ENCODE data around the gene ATXN1.

DNA sequence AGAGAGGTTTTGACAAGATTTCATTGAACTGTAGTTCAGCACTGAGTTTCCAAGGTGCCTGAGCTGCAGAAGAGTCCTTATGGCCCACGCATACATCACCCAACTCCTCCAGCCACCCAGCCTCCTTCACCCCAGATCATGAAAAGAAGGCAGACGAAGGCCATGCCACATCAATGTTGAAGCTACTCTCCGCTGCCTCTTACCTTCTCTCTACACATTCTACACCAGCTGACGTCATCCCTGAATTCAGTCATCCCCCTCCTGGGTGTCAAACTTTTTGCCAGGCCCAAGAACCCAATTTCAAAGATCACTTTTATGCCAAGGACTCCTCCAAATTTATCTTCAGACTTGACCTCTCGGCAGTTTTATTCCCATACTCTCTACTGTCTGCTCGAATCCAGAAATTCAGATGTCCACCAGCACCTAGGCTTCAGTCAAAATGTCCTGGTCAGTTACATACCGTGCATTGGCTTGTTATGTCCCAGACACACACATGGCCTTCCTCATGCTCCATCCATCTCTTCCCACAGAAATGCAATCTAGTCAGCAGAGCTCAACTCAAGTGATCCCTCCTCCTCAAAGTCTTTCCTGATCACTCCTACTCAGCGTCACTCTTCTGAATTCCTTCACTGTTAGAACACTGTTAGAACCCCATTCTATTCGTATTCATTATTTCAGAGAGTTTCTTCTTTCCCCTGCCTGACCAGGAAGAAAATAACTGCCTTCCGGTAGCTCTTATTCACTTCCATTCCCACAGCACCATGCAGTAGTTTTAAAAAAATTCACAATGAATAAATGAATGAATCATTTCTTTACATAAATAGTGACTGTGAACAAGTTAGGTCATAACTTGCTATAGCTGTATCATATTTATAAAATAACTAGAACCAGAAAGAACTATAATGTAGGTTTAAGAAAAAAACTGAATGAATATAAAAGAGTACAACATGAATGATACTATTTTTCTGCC is 11.5 kb downstream of the ATXN1 start:
- TF ChIP-seq BACH2 (CRISPR knock-in tag; IDR thresholded peaks at IDR 0.05; ENCODE audit: borderline replicate concordance) (no peak), RARB (CRISPR knock-in tag; IDR thresholded peaks at IDR 0.05) (no peak), ARNTL (CRISPR knock-in tag; IDR thresholded peaks at IDR 0.05; ENCODE audit: borderline replicate concordance, low read depth) (no peak), PPARA (CRISPR knock-in tag; IDR thresholded peaks at IDR 0.05; ENCODE audit: borderline replicate concordance) (no peak), SNAI2 (CRISPR knock-in tag; IDR thresholded peaks at IDR 0.05) (no peak), ZNF70 (CRISPR knock-in tag; IDR thresholded peaks at IDR 0.05) (no peak)
- TF ChIP-seq, protein P1, sequence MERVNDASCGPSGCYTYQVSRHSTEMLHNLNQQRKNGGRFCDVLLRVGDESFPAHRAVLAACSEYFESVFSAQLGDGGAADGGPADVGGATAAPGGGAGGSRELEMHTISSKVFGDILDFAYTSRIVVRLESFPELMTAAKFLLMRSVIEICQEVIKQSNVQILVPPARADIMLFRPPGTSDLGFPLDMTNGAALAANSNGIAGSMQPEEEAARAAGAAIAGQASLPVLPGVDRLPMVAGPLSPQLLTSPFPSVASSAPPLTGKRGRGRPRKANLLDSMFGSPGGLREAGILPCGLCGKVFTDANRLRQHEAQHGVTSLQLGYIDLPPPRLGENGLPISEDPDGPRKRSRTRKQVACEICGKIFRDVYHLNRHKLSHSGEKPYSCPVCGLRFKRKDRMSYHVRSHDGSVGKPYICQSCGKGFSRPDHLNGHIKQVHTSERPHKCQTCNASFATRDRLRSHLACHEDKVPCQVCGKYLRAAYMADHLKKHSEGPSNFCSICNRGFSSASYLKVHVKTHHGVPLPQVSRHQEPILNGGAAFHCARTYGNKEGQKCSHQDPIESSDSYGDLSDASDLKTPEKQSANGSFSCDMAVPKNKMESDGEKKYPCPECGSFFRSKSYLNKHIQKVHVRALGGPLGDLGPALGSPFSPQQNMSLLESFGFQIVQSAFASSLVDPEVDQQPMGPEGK (CRISPR knock-in tag; IDR thresholded peaks at IDR 0.05; ENCODE audit: borderline replicate concordance), result no peak
- TF ChIP-seq, protein P2, sequence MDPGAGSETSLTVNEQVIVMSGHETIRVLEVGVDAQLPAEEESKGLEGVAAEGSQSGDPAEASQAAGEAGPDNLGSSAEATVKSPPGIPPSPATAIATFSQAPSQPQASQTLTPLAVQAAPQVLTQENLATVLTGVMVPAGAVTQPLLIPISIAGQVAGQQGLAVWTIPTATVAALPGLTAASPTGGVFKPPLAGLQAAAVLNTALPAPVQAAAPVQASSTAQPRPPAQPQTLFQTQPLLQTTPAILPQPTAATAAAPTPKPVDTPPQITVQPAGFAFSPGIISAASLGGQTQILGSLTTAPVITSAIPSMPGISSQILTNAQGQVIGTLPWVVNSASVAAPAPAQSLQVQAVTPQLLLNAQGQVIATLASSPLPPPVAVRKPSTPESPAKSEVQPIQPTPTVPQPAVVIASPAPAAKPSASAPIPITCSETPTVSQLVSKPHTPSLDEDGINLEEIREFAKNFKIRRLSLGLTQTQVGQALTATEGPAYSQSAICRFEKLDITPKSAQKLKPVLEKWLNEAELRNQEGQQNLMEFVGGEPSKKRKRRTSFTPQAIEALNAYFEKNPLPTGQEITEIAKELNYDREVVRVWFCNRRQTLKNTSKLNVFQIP (CRISPR knock-in tag; IDR thresholded peaks at IDR 0.05; ENCODE audit: borderline replicate concordance, low read depth), result no peak
